IPS-18c (cell line): ENCODE measurements around the gene CBX2.

ENCODE experiments used
- H3K4me3 ChIP-seq: 2 replicates; pipeline ENCODE4 v1.7.0; 2013; ENCODE audit warnings: low read depth, mild to moderate bottlenecking, low read length, moderate library complexity; ENCODE audit not compliant: insufficient read depth
- H3K9me3 ChIP-seq: one replicate; pipeline ENCODE4 v1.6.1; 2013; ENCODE audit warnings: mild to moderate bottlenecking, low read length, moderate library complexity; ENCODE audit not compliant: control insufficient read depth, insufficient read depth

The CBX2 gene

DNA sequence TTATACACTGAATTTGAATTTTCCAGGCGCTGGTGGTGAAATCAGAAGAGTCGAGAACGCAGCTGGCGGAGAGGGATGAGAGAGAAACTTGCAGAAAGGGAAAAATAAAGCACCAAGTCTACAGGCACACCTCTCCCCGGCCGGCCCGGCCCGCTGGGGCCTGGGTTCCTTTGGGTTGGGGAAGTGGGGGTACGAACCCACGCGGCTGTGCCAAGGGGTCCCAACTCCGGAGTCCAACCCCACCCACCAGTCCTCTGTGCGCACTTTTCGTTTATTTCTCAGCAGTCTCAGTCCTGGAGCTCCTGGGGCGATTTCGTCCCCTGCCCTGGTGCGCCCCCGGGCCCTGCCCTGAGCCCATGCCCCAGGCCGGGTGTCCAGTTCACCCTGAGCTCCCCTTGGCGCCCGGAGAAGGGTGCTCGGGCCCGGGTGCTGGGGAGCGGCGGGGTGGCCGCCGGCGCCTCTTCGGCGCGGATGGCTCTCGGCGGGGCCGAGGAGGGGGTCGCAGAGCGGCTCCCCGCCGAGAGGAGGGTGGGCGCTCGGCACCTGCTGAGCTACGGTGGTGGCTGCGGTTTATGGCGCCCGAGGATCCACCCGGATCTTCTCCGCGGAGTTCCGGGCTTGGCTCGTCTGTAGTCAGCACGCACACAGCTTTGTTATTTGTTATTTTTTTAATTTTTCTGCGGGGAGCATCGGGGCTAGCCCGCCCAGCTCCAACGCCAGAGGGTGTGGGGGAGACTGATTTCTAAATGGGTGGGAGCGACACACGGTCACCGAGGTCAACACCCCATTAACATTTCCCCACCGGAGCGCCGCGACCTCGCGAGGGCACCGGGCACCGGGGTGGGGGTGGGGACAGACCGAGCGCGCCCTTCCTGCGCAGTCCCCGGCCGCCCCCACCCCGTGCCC lies 34.7 kb downstream of the CBX2 start:
- H3K4me3 ChIP-seq = peak overlapping the region; percentile 11; the same call in 1 of the 2 replicates

DNA sequence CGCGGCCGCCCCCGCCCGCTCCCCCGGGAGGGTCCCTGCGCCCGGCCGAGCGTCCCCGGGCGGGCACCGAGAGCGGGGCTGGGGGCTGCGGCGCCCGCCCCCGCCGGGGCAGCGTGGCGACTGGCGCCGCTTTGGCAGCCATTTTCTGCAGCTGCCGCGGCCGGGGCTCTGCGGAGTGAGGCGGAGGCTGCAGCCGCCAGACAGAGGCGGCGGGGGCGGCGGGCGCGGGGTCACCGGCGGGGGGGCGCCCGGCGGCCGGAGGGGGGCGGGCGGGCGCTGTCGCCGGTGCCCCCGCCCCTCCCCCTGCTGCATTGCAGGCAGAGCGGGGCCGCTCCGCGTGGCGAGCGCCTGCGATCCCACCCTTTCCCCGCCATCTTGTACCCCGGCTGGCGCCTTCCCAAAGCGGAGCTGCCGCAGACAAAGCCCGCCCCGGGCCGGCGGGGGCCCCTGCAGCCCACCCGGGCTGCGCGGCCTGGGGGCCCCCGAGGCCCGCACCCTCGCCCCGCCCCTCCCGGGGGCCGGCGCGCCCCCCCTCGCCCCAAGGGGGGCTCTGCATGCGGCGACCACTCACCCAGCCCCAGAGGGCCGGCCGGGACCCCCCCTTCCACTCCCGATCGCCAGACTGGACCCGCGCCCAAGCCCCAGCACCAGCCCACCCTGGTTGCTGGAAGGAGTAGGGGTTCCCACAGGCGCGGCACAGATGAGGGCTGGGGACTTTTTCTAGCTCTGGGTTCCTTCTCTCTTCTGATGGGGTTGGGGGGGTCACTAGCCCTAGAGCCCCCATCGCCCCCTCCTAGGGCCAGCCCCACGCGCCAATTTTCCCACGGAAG lies 35.6 kb downstream of the CBX2 start:
- Histone ChIP-seq H3K4me3 (peak overlapping the region; percentile 28; the same call in 1 of the 2 replicates), H3K9me3 (peaks cover 2% of the 10 kb centered on the region)

More for the DNA sequence above, 34.7 kb downstream of the CBX2 start:
- H3K9me3 ChIP-seq = peaks cover 2% of the 10 kb centered on the region

DNA sequence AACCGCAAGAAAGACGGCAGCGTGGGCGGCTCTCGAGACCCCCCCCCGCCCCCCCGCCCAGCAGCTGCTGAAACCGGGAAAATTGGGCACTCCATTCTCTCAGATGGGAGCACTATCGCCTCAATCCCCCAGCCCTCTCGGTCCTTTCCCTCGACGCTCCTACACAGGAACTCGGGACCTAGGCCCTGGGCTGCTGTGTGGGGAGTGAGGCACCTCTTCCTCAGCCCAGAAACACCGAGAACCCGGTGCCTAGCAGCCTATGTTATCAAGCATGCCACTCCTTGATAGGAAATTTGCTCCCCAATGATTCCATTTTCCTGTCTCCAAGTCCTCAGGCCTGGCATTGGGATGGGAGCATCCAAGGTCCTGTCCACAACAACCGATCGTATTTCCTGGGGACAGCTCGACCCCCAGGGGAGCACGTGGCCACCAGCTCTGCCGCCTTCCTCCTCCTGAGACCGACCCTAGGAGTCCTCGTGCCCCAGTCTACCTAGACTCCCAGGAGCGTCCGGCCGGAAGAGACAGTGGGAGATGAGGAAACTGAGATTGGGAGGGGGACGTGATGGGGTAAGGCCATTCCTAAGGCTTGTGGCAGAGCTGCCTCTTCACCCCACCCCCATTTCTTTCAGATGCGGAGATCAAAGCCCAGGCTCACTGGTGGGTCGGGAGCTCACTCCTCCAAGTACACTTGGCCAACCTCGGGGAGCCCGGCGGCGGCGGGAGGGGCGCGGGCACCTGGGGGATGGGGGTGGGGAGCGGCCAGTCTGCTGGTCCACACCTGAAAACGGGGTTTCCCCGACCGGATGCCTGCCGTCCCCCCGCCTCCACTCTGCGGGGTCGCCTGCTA lies 36.4 kb downstream of the CBX2 start:
- H3K4me3 ChIP-seq = peak overlapping the region; percentile 28; the same call in 1 of the 2 replicates
- peaks cover 2% of the 10 kb centered on the region for H3K9me3 ChIP-seq

DNA sequence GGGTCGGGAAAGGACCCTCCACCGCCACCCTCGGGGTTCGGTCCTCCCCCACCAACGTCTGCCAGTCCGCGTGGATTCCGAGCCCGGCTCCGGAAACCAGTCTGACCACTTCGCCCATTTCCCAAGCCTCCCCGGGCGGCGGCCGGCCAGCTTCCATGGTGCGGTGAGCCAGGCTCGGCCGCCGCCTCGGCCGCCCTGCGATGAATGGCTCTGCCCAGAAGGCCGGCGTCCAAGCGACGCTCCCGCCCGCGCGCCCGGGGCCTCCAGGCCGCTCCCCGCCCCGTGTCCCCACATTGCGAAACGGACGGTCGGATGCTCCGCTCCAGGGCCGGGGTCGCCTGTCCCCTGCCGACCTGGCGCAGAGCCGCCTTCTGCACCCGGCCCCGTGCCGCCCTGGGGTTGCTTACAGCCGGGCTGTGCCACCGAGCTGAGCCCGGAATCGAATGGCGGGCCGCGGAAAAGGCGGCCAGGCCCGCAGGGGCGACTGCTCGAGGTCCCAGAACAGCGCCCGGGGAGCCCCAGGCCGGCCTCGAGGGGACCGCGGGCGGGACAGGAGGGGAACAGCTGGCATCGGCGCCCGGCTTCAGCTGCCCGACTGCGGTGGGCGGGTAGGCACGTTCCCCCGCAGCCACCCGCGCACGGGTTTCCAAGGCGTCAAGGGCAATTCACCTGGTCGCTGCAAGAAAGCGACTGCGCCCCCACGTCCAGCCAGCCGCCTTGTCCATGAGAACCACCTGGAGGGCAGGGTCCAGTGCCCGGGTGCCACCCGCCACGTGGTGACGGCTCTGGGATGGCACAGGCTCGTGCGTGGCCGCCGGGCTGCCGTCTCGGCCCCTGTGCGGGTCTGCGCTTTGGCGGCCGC lies 37.3 kb downstream of the CBX2 start:
- peak overlapping the region; percentile 31 for H3K4me3 ChIP-seq
- H3K9me3 ChIP-seq = peaks cover 2% of the 10 kb centered on the region

DNA sequence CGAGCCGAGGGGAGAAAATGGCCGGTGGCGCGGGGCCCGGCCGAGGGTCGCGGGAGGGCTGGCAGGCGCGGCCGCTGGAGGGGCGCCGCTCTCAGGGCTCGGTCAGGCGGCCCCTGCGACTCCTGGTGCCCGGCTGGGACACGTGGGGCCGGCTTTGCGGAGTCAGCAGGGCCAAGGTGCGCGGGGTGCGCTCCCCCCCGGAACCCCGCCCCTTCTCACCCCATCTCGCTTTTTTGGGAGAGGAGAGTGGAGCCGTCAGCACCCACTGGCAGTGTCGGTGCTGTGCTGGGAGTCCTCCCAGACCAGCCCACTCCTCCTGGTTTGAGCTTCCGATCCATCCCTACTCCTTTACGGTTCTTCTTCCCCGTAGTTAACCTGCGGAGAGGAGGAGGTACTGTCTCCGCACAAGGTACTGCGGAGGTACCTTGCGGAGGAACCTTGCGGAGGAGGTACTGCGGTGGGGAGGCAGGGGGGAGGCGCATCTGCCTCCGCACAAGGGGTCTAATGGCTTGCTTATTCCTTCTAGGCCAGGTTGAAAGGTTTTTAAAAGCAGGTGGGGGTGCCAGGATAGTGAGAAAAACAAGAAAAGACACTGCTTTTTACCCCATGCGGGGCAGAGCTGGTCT lies 38.0 kb downstream of the CBX2 start:
- Histone ChIP-seq H3K9me3 (peaks cover 2% of the 10 kb centered on the region), H3K4me3 (peak overlapping the region; percentile 31)

DNA sequence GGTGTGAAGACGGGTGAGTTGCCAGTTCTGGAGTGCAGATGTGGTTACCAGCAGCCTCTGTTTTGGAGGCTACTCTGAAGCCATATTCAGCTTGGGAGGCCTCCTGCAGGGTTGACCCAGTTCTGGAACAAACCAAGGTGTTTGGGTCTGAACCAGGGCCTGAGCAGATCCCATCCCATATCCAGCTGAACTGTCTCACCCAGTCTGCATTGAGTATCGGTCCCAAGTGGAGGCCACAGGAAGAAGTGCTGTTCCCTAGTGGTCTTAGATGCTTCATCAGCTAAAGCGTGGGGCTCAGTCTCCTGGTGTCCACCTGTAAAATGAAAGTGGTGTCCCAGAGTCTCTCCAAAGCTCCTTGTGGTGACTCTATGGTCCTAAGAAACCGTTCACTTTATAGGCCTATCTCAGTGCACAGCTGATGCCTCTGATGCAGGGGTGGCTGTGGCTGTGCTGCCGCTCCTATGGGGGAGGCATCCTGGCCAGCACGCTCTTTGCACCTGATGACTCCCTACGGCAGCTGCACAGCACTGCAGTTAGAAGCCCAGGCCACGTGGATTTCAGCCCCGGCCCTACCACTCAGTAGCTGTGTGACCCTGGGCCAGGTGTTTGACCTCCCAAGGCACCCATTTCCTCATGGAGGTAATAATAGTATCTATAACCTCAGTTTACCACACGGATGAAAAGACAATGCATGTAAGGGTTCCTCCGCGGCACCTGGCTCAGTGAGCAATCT lies 40.2 kb downstream of the CBX2 start:
- Histone ChIP-seq H3K9me3 (peaks cover 2% of the 10 kb centered on the region), H3K4me3 (no peak overlapping the region)

DNA sequence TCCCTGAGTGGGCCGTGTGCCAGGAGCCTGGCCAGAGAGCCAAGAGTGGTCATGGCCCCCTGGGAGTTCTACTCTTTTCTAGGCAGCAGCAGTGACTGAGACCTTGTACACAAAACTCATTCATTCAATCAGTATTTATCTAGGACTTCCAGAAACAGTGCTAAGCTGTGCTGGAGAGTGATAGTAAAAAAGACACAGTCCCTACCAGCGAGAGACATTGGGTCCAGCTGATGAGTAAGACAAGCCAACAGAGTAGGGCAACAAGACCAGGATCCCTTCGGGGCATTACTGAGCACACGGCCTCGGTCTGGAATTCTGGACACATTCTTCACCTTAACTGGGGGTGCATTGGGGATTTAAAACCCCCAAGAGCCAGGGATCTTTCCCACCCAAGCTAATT lies 41.1 kb downstream of the CBX2 start:
- peaks cover 2% of the 10 kb centered on the region for H3K9me3 ChIP-seq
- no peak overlapping the region for H3K4me3 ChIP-seq

DNA sequence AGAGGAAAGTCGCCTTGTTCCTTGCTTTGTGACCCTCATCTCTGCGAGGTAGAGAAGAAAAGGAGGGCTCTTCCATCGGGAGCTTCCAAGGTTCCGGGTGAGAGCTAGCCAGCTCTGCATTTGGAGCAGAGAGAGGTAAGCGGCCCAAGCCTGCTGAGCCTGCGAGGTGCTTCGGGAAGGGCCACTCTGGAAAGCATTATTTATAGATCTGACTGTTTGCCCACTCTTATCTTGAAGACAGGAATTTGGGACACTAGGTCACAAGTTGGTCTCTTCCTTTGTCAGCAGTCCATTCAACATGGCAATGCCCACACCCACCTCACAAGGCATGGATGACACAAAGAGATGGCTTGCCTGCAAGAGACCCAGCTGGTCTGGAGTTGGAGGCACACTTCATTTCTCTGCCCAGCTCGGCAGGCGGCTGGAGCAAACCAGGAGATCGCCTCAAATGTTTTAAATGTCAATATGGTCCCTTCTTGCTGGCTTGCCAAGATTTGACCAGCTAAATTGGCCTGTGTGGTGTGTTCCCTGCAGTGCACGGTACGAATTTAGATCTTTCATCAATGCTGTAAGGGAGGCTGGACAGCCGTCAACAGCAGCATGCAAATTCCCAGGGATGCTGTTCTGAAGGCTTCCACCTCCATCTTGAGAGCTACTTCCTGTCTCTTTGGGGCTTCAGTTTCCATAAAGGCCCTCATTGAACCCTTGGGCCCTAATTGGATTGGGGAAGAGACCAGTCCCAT lies 41.8 kb downstream of the CBX2 start:
- peaks cover 2% of the 10 kb centered on the region for H3K9me3 ChIP-seq

DNA sequence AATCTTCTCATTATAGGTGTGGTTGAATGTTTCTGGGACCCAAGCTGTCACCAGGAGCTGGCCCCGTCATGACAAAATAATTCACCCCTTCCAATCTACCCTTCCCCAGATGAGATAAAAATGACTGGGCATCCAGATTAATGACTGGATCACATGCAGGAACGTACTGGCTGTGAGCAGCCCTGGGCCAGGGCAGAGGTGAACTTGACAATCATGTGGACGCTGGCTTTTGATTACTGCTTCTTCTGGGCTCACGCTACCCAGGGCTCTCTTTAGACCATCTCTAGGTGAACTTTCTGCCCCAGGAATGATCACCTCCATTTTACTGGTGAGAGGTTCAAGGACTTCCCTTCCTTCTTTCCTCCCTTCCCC lies 43.0 kb downstream of the CBX2 start:
- Histone ChIP-seq H3K9me3 (no peaks in the 10 kb centered on the region), H3K4me3 (no peak overlapping the region)

More for the DNA sequence above, 41.8 kb downstream of the CBX2 start:
- H3K4me3 ChIP-seq = no peak overlapping the region

DNA sequence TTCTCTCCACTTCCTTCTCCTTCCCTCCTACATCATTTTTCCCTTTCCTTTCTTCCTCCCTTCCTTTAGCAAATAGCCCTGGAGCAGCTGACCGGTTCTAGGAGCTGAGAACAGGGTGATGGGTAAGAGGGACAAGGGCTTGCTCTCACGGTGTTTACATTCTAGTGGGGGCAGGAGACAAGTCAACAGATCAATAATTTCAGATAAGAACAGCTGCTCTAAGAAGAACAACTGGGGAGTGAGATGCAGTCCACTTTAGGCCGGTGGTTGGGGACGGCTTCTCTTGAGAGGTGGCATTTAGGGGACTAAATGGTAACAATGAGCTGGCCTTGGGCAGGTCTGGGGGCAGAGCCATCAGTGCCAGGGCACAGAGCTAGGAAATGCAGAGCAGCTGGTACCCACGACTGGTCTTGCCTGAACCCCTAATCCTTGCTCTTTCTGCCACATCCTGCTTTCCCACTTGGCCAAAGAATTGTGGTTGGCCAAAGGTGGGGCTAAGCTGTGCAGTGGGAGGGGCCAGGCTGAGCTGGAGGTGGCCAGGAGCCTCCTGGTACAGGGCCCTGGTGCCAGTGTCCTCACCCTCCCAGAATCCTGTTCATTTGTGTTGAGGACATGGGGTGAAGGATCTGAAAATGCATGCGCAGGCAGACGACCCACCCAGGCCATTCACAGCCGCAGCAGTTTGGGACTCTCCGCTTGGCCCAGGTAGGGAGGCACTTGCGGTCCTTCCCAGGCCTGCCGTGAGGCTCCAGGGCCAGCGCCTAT lies 43.6 kb downstream of the CBX2 start:
- Histone ChIP-seq H3K4me3 (no peak overlapping the region), H3K9me3 (no peaks in the 10 kb centered on the region)

DNA sequence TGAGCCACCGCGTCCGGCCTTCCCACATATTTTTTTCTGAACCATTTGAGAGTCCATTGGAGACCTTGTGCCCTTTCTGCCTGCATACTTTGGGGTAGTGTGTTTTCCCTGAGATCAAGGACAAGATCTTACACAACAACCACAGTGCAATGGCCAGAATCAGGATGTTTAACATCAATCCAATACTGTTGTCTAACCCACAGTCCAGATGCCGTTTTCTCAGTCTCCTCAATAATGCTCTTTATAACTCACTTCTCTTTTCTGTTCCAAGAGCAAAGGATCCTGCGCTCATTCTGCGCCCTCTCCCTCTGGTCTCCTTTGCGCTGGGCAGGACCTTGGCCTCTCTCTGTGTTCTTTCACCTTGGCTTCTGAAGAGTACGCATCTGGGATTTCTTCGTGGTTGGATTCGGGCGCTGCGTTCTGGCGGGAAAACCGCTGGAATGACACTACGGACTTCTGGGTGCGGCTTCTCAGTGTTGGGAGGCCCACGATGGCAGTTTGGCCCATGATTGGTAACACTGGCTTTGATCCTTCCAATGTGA lies 44.7 kb downstream of the CBX2 start:
- H3K9me3 ChIP-seq = no peaks in the 10 kb centered on the region
- no peak overlapping the region for H3K4me3 ChIP-seq

DNA sequence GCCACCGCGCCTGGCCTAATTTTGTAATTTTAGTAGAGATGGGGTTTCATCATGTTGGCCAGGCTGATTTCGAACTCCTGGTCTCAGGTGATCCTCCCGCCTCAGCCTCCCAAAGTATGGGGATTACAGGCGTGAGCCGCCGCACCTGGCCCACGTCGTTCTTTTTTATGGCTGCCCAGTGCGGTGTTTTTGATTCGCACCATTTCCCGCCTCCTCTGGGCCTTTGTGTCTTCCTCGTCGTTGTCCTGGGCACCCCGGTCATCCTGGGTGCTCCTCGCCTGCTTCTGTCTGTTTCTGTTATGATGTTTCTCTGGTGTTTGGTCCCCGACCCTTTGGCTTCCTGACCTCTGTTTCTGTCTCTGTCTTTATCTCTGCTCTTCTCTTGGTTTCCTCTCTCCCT lies 46.3 kb downstream of the CBX2 start:
- Histone ChIP-seq H3K9me3 (no peaks in the 10 kb centered on the region), H3K4me3 (no peak overlapping the region)

DNA sequence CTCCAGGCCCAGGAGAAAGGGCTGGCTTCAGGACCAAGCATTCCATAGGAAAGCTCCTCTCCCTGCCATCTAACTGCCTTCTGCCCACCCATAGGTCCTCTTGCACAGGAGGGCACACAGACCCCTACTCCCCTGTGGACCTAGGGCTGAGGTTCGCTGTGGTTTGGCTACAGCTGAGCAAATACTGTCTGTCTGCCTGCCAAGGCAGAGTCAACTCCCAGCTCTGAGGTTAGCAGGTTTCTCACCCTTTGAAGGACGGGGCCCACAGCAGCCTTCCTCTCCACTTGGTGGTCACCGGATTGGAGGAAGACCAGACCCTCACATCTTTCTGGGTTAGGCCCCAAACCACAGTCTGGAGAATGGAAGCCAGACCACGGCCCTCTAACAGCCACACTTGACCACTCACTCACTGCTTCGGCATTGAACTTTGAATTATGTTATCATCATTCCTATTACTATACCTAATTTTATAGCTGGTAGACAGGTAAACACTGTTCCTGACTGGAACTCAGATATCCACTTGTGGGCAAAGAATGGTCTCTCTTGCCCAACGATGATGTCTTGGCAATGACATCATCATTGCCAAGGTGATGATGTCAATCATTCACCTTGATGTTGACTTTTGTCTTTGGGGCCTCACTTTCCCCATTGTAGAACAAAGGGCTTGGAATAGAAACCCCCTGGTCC lies 47.1 kb downstream of the CBX2 start:
- Histone ChIP-seq H3K9me3 (no peaks in the 10 kb centered on the region), H3K4me3 (no peak overlapping the region)

DNA sequence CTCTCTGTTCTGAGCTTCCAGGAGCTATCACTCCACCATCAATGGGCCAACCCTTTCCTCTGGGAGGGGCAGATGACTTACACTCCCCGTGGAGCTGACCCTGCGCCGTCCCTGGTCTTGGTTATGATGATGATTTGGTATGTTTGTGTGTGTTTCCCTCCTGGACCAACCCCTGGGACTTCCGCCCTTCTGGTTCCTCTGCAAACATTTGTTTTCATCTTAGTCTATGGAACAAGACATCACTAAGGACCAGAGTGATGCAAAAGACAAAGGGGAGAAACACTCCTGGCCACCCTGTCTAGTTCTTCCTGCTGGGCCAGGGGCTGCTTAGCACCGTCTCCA lies 47.6 kb downstream of the CBX2 start:
- Histone ChIP-seq H3K9me3 (no peaks in the 10 kb centered on the region), H3K4me3 (no peak overlapping the region)
